D721Med (cell line): Measurements from ENCODE around the gene PRDX2.

ENCODE experiments used
- DNase-seq: peaks from one replicate; pipeline ENCODE4 v3.0.0; 2011; ENCODE audit warnings: low spot score; ENCODE audit not compliant: insufficient read length
- FAIRE-seq: peaks from 2 replicates; lab custom pipeline; 2011; peaks lifted over from hg19 to GRCh38; lab: Jason Lieb, UNC
- CTCF ChIP-seq: IDR thresholded peaks from 2 replicates; pipeline ENCODE4 v1.5.1; 2012; ENCODE audit warnings: mild to moderate bottlenecking, control low read depth; ENCODE audit not compliant: insufficient read depth; ENCODE audit errors: missing control alignments

Gene PRDX2

DNA sequence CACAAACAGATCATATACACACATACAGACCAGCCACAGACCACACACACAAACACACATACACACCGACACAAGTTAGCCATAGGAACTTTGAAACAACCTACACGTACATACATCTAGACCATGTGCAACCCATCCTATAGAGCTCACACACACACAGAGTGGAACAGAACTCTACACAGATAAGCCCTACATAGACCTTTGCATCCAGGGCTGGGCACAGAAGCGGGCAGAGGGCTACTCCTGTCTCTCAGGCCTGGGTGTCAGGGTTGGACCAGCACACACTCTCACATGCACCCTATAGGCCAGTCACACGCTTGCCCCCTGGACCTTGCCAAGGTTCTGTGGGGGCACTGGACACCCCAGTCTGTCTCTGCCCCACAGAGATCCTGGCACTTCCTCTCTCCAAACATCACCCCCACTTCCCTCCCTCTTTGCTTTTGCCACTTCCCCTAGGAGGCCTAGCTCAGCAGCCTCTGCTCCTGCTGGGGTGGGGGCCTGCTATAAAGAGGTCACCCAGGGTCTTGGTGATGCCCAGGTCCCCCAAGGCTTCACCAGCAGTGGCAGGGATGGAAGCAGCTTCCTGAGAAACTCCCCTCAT is 16.1 kb downstream of the PRDX2 start:
- FAIRE-seq (no peak), DNase-seq (no peak)
- no peak for TF ChIP-seq CTCF

DNA sequence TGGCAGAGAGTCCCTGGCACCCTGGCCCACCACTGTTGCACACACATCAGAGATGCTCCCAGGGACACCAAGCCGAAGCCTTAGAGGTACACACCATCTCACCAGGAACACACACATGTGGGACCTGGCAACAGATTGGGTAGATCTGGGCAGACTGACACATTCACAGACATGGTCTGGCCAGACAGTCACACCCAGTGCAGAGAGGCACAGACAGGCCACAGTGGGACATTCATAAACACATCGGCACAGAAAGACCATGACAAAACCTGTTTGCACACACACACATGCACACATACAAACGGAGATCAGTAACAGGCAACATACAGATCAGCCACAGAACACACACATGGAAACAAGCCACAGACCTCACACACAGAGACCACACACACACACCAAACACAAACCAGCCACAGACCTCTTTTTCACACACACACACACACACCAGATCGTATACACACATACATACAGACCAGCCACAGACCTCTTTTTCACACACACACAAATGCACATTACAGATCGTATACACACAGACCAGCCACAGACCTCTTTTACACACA is 16.6 kb downstream of the PRDX2 start:
- TF ChIP-seq CTCF: no peak
- no peak for FAIRE-seq

GRCh38 chr19:12784394-12784870 is 17.2 kb downstream of the PRDX2 start:
- no peak for FAIRE-seq

More for the DNA sequence above, 16.6 kb downstream of the PRDX2 start:
- DNase-seq: no peak

DNA sequence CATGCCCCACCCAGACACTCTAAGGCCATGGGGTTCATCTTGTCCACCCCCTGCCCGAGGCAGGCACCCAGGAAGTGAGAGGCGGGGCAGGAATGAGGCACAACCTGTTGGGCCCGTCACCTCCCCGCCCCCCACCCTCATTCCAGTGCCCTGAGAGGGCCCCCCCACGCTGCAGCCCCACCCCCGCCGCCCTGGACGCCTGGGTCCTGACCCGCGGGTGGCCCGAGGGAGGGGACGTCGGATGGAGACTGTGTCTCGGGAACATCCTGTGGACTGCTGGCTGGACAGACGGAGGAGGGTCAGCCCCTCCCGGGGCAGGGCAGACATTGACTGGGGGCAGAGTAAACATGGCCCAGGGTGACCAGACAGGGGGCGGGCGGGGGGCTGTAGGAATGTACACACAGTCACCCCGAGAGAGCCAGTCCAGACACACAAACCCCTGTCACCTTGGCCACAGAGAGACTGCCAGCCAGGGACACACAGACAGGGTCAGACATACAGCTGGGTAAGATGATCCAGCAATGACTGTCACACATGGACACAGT is 17.7 kb downstream of the PRDX2 start:
- TF ChIP-seq CTCF: no peak
- DNase-seq: no peak
- FAIRE-seq: no peak

More at GRCh38 chr19:12784394-12784870, 17.2 kb downstream of the PRDX2 start:
- TF ChIP-seq CTCF: no peak
- no peak for DNase-seq

DNA sequence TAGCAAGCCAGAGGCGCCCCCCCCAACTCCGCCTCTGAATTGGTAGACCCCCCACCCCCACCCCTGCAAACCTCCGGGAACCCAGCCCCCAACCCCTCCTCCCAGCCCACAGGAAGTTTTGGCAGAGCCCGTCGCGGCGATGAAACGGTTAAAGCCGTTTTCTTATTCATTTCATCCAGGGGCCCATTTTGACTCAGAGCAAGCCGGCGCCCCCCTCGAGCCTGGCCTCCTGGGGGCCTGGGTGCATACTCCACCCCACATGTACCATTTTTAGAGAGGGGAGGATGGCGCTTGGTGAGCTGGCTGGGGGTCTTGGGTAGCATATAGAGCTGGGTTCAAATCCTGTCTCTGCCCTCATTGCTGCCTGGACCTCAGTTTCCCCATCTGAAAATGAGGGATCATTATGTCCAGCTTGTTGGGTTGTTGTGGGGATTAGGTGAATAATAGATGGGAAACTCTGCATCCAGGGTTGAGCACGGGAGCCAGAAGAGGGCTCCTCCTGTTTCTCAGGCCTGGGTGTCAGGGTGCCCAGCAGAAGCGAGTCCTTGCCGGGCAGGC is 18.2 kb downstream of the PRDX2 start:
- no peak for FAIRE-seq

DNA sequence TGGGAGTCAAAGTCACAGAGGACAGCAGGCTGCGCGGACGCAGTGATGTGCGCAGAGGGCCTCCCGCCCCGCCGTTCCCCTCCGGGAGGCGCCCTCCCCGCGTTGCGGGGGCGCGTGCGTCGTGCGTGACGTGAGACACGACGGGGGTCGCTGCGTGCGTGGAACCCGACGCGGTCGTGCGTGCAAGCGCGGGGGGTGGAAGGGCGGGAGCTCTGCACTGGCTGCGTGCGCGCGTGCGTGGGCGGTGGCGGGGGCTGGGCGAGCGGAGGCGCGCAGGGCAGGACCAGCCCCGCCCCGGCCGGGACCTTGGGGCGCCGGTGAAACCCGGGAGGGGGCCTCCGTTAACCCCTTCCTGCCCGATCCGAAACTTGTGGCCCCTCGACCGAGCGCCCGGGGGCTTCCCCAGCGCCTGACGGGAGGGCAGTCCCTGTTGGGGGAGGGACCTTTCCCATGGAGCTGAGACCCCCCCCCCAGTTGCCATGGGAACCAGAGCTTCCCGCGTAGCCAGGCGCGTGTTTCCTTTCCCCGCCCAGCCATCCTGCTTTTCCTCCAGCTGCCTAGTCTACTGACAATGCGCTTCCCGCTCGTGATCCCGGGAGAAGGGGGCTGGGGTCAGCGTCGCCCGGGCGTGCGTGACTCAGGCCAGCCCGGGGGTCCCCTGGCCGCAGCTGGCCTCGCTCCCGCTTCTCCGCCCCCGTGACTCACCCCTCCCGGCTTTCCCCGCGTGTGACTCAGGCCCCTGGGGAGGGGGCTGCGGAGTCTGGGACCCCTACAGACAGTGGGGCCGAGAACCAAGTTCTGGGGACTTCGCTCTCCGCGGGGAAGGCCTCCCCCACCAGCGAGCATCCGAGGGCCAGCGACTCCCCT is 18.9 kb downstream of the PRDX2 start:
- DNase-seq (peak; percentile 74), FAIRE-seq (no peak)
- TF ChIP-seq CTCF: no peak

More for the DNA sequence above, 18.2 kb downstream of the PRDX2 start:
- no peak for DNase-seq
- TF ChIP-seq CTCF: no peak
